Activated CD8-positive, alpha-beta memory T cell treated with anti-CD3 and anti-CD28 coated beads for 4 hours (primary cell): Measurements from ENCODE around the gene ILDR2.

ENCODE experiments used
- DNase-seq, 2 donors: peaks; one replicate each; pipeline ENCODE4 v3.0.0-alpha.2; 2020; ENCODE audit warnings: low read depth in 2 of 2

ILDR2 gene

DNA sequence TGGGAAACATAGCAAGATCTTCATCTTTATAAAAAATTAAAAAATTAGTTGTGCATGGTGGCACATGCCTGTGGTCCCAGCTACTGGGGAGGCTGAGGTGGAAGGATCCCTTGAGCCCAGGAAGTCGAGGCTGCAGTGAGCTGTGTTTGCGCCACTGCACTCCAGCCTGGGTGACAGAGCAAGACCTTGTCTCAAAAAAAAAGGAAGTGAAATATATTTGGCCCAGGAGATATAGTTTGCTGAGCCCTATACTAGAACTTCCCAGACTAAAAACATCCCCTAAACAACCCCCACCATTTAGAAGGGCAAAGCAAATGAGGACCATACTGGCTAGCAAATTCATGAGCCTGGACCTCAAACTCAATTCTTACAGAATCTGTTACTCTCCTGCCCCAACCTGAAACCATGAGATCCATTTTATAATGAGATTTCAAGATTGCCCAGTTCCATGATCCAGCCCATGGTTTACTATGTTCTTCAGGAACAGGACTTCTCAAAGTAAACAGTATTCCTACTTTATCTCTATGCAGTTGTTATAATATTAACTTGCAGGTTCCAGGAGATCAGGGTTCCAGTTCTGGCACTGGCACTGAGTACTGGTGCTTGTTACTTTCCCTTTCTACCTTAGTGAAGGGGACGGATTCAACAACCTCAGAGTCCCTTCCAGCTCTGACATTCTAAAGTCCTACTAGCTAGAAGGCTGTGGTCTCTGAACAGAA, 50.4 kb downstream of the ILDR2 start:
- no peak for DNase-seq

DNA sequence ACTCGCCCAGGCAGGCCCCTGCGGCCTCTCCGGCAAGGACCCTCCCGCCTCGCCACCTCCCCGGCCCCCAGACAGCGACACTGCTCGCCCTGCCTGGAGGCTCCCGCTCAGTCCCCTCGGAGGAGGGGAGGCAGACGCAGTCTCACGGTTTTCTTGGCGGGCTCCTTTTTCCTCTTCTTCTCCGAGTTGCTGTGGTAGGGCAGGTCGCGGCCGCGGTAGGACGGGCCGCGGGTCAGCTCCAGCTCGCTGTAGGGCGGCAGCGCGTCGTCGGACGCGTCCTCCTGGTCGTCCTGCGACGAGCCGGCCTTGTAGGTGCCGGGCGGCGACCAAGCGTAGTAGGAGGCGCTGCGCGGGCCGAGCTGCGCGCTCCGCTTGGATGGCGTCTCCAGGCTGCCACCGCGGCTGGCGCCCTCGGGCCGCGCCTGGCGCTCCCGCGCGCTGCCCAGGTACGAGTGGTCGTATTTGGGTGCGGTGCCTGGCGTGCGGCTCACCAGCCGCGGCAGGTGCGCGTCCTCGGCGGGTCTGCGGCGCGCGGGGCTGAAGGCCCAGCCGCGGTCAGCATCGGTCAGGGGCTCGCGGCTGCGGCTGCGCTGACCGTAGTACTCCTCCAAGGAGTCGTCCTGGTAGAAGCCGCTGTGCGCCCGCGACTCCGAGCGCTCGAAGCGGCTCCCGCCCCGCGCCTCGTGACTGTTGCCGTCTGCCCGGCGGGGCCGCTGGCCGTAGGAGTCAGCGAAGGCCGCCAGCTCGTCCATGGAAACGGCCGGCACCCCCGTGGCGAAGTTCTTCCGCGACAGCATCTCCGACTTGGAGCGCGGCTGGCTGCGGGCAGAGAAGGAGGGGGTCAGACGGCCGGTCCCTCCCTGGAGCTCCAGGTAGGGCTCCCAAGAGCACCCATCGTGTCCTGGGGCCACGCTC, 54.5 kb downstream of the ILDR2 start:
- no peak for DNase-seq

DNA sequence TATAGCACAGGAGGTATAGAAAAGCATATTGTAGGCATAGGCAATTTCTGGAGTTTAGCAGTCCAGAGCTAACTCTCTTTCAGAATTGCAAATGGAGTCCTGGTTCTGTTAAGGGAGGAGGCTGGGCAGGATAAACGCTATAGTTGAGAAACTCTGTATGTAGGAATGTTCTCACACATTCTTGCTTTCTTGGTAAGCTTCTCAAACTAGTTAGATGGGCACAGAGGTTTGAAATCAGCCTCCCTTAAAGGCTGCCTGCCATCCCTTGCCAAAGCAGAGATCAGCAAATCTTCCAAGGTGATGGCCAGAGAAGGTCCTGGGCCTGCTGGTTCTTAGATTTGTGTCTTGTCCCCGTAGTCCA, 56.4 kb downstream of the ILDR2 start:
- DNase-seq = no peak

DNA sequence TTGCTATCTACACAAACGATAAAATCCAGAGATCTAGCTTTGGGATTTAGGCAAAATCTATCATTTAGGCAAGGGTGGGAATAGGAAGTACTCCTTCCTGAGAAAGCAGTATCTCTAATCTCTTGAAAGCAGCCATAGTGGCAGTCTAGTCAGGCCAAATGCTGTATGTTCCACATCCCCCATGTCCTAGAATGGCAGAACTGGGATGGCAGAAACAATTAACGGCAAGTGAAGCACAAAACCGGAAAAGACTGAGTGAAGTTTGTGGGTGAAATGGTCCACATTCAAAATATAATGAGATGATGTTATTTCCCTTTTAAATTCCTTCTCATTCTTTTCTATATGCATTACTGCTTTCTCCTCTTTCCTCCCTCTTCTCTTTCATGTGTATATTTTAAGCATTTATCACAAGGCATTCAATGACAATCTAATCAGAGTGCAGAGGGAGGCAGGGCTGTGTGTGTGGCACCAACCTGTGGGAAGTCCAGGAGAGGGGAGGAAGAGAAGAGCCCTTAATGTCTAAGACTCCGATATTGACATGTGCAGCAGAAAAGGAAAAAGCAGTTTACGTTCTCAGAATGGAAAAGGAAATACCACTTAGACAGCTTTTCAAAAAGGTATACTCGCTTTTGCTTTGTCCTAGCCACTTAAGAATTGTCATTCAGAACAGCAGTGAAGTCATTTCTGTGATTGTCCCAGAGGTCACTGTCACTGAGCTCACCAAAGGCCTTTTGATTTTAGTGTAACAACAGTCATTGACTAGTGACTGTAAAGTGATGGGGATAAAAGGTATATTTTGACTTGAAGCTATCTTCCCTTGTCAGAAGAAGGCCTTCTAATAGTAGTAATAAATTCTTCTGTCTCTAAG, 57.0 kb downstream of the ILDR2 start:
- no peak for DNase-seq

DNA sequence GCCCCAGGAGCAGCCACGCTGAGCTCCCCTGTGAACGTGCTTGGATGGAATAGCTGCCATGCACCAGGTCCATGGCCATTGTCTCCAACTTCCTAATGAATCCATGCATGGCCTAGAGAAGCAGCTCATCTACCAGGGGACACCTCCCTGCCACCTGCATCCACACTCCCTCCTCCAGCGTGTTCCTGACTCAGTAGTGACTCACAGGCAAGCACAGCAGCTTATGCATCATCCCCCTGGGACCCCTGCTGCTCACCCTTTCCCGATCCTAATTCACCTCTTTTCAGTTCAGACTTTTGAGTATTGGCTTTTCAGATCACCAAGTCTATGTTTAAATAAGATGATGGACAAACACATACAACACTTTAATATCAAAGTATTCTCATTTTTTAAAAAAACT, 59.4 kb downstream of the ILDR2 start:
- no peak for DNase-seq

DNA sequence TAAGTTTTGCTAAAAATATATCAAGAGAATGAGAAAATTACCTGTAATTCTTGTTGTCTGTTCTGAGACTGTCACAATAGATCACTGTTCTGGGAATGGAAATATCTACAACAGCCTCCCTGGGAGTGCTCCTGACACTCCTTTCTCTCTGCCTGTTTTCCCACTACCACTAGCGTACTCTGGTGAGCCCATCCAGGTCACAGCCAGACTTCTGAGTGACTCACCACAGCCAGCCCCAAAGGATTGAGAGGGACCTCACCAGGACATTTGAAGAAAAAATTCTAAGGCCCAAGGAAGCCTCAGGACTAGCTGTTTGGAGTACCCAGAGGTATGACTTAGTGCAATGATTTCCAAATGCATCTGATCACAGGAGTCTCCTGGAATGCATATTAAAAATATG, 60.3 kb downstream of the ILDR2 start:
- no peak for DNase-seq

DNA sequence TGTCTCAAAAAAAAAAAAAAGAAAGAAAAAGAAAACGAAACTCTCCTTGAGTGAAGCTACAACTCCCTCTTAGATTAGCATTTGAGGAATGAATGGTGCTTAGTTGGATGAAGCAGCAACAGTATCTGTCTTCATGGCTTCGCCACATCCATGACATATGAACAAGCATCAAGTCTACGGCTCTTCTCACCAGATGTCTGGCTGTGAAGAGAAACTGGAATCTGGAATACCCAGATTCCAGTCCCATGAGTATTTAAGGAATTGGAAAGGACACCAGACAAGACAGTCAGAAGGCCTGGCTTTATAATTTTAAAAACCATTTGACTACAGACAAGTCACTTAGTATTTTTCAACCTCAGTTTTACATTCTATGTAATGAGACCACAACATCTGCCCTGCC, 61.2 kb downstream of the ILDR2 start:
- no peak for DNase-seq

DNA sequence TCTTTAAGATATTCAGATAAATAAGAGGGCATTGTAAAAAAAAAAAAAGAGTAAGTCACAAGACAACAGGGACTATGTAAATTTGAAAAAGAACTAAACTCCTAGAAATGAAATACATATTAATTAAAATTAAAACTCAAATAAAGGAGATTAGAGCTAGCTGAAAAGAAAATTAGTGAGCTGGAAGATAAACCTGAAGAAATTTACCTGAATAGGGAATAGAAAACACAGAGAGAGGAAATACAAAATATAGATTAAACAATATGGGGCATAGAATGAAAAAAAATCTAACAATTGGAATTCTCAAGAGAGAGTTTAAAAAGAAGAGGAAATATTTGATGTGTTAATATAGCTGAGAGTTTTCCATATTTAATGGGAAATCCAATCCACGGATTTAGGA, 63.7 kb downstream of the ILDR2 start:
- DNase-seq = no peak

DNA sequence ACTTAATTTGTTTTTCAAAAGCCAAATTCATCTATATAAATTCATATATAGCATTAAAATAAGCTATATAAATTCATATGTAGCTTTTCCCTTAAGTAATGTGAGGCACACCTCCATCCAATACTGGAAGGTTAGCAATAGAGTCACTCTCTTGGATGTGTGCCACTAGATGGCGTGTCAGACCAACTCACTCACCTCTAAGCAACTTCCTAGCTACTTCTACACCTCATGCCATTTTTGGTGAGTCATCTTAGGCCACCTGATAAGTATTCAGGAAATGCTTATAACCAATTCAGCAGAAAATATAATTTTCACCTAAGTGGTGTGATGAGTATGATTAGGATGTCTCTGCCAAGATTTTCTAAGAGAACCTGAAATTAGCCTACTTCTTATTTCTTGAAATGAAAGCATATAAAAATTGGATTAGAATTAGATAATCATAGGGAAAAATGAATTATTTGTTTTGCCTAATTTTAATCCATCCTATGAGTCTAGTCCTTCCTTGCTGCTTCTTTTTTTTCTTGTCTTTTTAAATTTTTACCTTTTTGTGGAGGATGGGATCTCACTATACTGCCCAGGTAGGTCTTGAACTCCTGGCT, 64.8 kb downstream of the ILDR2 start:
- peak; percentile 44 to 59 for DNase-seq

DNA sequence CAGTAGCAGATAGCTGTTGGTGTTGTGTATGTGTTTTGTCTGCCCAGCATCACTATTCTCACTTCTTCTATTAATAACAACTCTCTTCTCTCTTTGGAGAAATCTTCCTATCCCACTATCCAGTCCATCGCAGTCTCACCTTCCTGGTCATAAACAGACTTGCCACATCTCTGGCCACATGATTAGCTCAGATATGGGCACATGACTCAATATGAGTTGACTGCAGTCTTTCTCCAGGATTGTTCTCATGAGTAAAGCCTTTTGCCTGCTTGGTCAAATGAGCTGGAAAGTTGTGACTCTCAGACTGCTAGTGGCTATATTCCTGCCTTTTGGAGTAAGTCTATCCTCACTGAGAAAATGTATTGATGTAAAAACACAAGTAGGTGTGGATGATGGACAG, 66.4 kb downstream of the ILDR2 start:
- DNase-seq = no peak

DNA sequence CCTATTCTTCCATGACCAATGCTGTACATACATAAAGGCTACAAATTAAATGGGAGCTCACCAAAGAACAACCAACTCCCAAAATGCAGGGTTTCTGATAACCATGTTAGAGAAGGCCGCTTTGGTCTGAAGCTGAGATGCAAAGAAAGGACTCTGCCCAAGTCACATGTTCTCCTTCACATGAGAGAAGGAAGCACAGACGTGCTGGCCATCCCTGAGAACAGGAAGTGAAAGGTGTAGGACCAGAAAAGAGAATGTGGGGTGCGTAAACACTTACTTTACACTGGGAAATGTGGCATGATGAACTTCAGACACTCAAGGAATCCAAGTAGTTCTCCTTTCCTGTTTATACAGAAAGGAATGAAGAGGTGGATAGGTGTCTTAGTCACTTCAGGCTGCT, 67.6 kb downstream of the ILDR2 start:
- DNase-seq = no peak

DNA sequence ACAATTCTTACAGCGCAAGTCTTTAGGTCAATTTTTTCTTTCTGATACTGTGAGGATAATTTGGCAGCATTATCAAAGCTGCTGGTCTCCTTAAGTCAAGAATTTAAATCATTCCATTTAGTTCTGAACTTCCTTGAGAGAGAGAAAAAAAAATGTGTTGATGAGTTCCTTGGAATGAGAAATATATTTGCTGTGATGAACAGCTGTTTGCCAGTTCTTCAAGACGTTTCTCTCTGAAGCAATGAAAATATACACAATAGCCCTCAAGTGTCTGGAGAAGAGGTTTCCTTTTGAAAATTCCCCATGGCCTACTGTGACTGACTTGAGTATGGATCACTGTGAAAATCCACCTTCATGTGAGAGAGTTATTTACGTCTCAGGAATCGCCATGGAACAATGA, 68.3 kb downstream of the ILDR2 start:
- no peak for DNase-seq

DNA sequence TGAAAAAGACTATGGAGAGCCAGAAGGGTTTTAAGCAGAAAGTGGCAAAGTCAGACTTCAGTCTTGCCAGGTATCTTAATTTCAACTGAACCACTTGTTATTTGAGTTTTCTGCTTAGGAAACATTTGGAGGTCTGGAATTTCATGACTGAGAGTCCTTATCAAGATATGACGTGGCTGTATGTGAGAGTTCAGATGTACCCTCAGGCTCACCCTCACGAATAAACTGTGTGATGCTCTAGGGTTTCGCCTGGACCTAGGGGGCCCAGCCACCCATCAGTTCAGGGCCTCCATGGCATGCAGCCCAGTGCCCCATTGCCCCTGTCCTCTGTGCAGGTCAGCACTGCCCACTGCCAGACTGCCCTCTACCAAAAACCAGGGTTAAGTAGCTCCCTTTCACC, 68.7 kb downstream of the ILDR2 start:
- DNase-seq = no peak

DNA sequence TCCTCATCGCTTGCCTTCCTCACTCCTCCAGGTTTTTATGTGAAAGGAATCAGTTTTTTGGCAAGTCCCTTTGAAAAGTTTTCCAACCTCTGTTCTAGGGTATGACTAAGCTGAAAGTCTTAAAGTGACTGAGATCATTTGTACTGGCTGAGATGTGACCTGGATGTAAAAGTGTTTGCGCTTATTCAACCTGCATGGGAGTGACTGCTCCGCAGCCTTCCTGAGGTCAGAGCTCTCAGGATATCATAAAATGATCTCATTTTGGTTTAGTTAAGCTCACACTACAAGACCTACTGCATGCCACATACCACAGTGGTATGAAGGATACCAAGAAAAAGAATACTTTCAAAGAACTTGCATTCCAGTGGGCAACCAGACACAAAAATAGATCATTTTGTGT, 69.4 kb downstream of the ILDR2 start:
- DNase-seq = no peak

DNA sequence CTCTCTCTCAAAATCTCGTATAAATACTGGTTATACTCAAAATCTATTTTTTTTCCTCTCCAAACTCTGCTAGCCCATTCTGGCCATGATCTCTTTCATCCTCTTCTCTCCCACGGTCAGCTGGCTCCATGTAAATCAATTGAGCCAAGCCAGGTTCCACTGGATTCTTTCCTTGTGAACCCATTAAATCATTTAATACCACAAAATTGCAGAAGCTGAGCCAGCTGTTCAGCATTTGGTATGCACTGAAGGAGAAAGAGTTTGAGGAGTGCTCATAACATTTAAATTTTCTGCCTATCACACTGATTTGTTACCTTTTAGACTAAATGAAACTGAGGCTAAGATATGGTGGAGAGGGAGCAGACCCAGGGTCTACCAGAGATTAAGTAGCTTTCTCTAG, 70.2 kb downstream of the ILDR2 start:
- DNase-seq = no peak

DNA sequence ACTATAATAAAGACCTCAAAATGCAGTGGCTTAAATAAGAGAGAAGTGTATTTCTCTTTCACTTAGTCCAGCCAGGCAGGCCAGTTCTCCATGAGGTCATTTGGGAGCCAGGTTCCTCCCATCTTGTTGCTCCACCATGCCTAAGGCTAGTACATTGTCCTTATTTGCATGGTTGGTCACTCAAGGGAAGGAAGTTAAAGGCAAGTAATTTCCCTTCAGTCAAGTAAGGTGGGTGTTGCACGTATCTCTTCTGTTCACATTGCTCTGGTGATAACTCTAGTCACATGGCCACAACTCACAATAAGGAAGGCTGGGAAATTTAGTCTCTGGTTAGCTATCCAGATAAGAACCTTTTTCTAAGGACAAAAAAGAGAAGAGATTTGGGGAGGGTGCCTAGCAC, 72.1 kb downstream of the ILDR2 start:
- no peak for DNase-seq

DNA sequence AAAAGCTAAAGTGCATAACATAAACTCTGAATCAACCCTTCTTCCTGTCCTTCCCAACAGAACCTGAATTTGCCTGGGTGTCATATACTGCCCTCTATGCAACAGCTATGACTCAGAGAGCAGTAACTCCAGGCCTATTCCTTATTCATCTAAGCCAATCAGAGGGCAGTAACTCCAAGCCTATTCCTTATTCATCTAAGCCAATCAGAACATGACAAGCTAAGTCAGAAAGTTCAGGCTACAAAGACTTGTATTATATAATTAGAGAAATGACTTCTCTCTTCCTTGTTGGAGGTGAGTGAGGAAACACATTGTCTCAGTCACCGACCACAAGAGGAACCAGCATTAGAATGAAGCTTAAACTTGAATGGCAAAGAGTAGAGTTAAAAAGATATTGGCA, 73.1 kb downstream of the ILDR2 start:
- DNase-seq = no peak

DNA sequence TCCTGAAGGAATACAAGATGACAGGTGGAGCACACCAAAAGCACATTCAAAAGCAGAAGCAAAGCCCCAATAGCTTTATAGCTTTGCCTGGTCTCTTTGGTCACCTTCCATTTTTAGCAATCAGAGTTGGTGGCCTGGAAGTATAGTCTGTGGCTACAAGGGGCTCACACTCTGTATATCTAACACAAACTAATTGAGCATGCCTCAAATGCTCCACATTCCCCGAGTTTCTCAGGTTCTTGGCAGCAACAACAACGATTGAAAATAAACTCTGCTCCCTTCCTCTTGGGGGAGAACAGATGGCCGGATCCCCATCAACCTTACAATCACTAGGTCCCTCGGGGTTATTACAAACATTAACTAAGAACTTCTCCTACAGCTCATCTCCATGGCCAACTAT, 74.4 kb downstream of the ILDR2 start:
- no peak for DNase-seq

DNA sequence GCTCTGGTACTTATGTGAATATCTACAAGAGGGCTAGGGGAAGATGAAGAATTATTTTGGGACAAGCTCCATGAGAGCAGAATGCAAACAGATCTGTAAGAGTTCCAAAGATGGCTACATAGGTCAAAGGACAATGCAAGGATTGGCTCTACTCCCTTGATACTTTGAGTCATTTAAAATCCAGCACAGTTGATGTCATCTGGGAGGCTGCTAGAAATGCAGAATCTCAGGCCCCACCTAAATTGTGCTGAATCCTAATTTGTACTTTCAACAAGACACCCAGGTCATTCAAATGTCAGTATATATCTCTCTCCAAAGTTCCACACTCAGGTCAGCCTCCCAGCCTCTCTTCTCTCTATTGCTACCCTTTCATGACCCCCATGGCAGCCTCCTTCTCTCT, 75.6 kb downstream of the ILDR2 start:
- DNase-seq = no peak

DNA sequence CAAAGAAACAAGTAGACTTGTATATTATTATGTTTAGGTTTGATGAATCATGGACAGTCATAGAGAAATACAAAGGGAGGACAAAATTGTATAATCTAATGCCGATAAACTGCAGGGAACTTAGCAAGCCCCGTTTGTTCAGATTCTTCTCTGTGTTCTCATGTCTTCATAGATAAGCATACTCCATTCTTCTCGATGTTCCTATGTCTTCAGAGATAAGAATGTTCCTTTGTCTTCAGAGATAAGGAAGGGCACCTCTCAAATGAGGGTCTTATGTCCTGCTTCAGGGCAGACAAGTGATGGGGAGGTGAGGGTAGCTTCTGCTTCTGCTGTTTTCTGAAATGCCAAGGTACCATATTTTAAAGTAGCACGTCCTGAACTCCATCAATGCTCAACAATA, 79.6 kb downstream of the ILDR2 start:
- no peak for DNase-seq

DNA sequence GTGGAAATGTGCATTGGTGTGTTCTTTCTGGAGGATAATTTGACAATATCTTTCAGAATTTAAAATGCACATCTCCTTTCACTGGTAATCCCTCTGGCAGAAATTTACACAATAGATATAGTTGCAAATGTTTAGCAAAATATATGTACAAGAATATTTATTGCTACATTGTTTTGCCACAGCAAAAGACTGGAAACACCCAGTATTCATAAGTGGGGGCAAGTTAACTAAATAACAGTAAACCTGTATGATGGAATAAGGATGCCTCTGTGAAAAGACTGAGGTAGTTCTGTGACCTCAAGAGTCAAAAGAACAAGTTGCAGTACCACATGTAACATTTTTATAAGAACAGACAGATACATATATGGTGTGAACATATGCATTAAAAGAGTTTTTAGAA, 85.6 kb downstream of the ILDR2 start:
- DNase-seq = no peak
